NCI-H526 (cell line): ENCODE measurements around the gene ADAT2.

ENCODE experiments used
- DNase-seq, 2 experiments: peaks; one replicate each; lab custom pipeline; 2025; lab: John Stamatoyannopoulos, UW

ADAT2 gene

GRCh38 chr6:143441680-143442545 lies 8.6 kb downstream of the ADAT2 start:
- DNase-seq = no peak

- DNase-seq = no peak
Observed at GRCh38 chr6:143441010-143441409, 9.5 kb downstream of the ADAT2 start.

DNA sequence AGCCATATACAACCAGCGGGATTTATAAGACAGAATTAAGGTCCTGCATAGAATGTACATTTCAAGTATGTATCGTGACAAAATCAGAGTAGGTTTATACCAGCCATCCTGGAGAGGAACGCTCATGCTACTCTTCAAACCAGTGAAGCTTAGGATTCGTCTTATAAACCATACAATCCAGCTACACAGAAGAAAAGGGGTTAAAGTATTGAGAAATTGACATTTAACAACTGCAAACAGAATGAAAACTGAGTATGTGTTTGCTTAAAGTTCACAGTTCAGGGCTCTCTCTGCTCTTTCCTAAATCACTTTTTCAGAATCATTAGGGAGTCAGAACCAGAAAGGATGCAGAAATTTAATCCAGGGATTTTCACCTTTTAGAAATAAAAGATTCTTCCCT lies 17.9 kb downstream of the ADAT2 start:
- no peak for DNase-seq

DNA sequence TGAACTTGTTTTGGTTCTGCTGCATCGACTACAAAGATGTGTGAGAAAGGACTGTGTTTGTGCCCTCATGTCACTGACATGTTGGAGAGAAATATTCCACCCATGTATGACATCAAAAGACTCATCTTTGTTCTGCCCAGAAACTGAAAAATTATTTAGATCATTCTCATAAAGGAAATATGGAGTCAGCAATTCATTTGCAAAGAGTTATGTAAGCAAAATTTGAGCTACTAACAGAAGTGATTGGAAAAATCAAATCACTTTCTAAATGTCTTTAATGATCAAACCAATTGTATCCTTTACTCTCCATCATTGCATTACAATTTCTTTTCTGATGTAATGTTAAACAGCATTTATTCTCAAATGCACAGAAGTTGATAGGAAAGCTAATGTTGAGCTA lies 19.3 kb downstream of the ADAT2 start:
- DNase-seq = no peak

GRCh38 chr6:143429970-143430369 lies 20.5 kb downstream of the ADAT2 start:
- no peak for DNase-seq

GRCh38 chr6:143427109-143427817 lies 23.2 kb downstream of the ADAT2 start:
- peak; percentile 80 to 90 for DNase-seq

DNA sequence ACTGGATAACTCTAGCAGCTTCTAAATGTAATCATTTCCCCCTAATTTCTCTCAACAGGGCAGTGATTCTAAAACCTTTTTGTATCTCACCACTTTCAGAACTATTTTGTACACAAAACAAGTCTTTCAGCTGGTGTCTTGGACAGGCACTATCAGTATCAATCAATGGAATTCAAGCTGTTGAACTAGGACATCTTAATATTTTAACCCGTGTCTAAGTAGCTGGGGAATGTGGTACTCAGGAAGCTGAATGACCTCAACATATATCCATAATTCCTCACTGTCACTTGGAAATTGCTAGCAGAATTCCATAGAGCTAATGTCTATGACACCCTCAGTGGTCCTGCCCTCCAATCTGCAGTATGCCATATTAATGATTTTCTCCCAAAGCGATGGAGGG lies 24.5 kb downstream of the ADAT2 start:
- DNase-seq = no peak

GRCh38 chr6:143419526-143419925 lies 31.0 kb downstream of the ADAT2 start:
- no peak for DNase-seq

DNA sequence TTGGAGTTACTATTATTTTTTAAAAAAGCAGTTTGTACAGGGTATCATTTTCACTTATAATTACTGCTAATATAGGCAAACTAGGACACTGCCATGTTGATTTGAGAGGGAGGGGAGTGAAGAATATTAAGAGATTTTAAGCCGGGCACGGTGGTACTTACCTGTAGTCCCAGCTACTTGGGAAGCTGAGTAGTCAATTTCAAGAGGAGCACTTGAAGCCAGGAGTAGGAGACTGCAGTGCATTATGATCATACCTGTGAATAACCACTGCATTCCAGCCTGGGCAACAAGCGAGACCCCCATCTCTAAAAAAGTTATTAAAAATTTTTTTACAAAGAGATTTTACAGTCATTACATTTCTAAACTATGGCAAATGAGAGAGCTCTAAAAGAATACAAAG lies 35.7 kb downstream of the ADAT2 start:
- DNase-seq = no peak

DNA sequence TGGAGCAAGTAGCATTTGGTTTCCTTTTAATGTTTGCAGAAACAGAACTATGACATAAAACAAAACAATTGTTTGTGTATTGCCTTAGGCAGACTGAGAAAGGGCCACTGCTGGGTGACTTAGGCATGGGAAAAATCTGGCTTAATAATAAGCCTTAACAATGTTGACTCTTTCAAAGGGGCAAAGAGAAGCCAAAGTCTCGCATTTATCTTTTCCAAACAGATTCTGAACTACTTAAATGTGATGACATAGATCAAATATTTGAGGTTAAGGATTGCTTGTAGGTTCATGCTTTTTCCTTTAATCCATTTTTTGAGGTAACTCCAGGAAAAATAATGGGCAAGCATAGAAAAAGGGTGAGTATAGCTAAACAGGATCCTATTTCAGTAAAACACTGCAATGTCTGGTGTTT lies 39.6 kb downstream of the ADAT2 start:
- DNase-seq = no peak

DNA sequence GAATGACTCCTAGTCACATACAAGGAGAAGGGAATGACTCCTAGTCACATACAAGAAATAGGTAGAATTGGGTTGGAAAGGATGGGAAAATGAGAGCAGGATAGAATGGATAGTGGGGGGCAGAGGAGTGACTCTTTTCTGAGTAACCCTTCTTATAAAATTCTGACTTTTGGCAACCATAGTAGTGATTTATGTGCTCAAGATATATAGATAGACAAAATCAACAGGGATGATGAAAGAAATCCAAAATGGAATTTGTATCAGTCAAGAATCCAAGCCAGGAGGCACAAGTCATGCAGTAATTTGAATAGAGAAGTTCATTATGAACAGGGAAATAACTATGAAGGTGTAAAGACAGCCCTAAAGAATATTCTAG lies 41.7 kb downstream of the ADAT2 start:
- DNase-seq = no peak

GRCh38 chr6:143408151-143408786 lies 42.2 kb downstream of the ADAT2 start:
- DNase-seq = no peak

DNA sequence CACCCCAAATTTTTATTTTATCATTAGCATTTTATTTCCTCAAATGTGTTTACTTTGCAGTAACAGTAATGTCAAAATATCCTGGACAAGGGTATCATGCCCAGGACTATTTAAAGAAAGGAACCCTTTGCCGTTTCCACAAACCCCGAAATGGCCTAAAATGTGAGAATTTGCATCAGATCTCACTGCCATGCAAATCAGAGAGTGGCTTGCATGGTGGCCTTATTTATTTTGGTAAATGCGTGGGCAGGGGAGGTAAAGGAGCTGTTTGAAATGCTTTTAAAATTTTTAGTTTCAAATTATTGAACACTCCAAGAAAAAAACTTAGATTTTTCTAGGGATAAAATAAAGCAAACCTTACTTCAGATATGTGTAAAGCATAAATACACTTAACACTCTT lies 43.8 kb downstream of the ADAT2 start:
- DNase-seq = peak; percentile 86

GRCh38 chr6:143405373-143406154 lies 44.9 kb downstream of the ADAT2 start:
- peak; percentile 29 to 60 for DNase-seq

- no peak for DNase-seq
Observed at GRCh38 chr6:143402721-143403336, 47.7 kb downstream of the ADAT2 start.

DNA sequence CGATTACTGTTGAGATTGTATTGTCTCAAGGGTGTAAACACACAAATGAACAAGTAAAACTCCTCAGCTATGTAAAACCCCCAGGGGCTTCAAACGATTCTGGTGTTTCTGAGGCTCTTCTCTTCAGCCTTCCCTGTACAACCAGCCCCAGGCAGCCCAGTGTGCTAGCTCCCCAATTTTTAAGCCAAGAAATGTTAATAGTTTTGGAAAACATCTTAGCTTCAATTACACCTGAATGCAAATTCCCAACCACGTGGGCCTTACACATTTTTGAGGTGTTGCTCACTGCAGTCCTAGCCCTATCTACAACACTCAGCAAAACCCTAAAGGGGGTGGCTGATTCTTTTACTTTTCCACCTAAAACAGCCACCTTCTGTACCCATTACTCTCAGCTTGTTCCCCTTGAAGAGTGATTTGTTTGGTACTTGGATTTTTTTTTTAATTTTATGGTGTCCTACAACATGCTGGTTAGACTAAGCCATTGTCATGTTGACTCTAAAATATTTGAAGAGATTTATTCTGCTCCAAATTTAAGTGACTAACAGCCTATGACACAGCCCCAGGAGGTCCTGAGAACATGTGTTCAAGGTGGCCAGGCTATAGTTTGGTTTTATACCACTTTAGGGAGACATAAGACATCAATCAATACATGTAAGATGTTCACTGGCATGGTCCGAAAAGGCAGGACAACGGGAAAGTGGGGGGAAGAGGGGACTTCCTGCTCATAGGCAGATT lies 48.7 kb downstream of the ADAT2 start:
- DNase-seq = no peak

DNA sequence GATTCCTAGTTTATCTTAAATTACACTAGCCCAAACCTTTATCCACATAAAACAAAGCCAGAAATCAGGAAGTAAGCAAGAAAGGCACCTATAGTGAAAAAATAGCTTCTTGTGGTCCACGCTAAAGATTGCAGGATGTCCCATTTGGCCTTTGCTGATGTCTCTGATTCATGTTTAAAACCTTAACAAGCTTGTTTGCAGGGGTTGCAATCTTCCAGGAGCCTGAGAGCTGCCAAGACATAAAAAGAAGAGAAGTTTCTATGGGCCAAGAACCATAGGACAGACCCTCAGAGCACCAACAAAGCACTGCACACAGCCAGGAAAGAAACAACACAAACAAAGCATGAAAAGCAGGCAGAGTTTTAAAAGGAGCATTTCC lies 49.4 kb downstream of the ADAT2 start:
- DNase-seq = no peak

- no peak for DNase-seq
Observed at GRCh38 chr6:143400258-143401067, 50.0 kb downstream of the ADAT2 start.

- DNase-seq = no peak
Observed at GRCh38 chr6:143399775-143400174, 50.7 kb downstream of the ADAT2 start.

GRCh38 chr6:143399176-143399575 lies 51.3 kb downstream of the ADAT2 start:
- DNase-seq = no peak
